ENCODE results near the gene SLC35B2.
"Not testable (repeated sequence)": the region's sequence is repeated elsewhere in the genome, so short reads cannot be mapped to it uniquely, and the experiment has no call there.

SLC35B2 gene

DNA sequence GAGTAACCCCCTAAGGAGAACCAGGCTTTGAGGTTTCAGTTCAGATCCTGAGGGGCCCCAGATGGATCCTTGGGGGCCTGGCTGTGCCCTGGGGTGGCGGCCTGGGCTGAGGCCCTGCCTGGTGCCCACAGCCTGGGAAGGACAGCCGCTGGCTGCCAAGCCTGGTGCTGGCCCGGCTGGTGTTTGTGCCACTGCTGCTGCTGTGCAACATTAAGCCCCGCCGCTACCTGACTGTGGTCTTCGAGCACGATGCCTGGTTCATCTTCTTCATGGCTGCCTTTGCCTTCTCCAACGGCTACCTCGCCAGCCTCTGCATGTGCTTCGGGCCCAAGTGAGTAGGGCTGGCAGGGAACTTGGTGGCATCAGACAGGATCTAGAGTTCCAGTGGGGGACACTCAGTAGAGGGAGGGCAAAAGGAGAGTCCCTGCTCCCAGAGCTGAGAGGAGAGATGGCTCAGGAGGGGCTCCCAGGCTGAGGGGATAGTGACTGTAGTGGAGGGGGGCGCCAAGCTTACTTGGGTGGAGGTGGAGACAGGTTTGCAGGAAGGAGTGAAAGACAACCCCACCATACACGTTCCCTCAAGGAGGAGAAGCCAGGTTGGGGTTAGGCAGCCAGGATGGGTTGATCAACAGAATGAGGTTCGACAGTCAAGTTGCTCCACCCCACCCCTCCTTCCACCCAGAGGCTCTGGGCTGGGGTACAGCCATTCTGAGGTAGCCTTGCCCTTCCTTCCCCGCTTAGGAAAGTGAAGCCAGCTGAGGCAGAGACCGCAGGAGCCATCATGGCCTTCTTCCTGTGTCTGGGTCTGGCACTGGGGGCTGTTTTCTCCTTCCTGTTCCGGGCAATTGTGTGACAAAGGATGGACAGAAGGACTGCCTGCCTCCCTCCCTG is 24.4 kb downstream of the SLC35B2 start:
- no peak for DNase-seq

DNA sequence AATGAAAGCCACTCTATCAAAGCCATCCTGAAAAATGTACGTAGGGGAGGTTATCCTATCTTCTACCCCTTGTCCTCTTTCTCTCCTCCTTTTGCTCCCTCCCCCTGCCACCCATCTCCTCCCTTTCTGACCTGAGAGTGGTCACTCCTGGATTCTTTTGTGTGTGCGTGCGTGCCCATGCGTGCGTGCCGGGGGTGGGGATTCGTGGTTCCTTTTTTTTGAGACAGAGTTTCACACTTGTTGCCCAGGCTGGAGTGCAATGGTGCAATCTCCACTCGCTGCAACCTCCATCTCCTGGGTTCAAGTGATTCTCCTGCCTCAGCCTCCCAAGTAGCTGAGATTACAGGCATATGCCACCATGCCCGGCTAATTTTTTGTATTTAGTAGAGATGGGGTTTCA is 25.9 kb downstream of the SLC35B2 start:
- not testable (repeated sequence) for DNase-seq

DNA sequence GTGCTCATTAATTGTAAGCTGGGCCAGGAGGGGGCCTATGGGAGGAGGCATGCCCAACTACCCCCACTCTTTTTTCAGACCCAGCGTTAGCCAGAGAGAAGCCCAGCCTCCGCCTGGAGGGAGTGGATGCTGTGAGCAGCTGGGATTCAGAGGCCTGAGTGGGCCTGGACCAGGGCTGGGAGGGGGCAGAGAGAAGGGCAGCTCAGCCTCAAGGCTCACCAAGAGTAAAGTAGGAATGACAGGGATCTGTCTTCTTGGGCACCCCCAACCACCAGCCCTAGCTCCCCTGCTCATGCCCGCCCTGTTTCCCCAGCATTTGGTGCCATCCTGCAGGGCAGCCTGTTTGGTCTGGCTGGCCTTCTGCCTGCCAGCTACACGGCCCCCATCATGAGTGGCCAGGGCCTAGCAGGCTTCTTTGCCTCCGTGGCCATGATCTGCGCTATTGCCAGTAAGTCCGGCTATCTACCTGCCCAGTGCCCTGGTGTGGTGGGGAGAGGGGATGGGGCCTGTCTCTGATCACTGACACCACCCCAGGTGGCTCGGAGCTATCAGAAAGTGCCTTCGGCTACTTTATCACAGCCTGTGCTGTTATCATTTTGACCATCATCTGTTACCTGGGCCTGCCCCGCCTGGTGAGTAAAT is 27.2 kb downstream of the SLC35B2 start:
- no peak for DNase-seq

DNA sequence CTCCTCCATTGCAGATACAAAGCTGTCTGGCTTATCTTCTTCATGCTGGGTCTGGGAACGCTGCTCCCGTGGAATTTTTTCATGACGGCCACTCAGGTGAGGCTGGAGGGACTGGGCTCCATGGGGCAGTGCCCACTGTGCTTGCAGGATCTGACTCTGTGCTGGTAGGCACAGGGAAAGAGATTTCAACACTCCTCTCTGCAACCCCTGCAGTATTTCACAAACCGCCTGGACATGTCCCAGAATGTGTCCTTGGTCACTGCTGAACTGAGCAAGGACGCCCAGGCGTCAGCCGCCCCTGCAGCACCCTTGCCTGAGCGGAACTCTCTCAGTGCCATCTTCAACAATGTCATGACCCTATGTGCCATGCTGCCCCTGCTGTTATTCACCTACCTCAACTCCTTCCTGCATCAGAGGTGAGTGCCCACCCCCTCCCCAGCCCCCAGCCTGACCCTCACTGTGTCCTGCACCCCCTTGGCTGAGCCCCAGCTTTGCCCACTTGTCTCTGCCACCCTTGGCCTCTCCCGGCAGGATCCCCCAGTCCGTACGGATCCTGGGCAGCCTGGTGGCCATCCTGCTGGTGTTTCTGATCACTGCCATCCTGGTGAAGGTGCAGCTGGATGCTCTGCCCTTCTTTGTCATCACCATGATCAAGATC is 27.8 kb downstream of the SLC35B2 start:
- no peak for DNase-seq

GRCh38 chr6:44228836-44229235 is 28.5 kb downstream of the SLC35B2 start:
- no peak for DNase-seq

DNA sequence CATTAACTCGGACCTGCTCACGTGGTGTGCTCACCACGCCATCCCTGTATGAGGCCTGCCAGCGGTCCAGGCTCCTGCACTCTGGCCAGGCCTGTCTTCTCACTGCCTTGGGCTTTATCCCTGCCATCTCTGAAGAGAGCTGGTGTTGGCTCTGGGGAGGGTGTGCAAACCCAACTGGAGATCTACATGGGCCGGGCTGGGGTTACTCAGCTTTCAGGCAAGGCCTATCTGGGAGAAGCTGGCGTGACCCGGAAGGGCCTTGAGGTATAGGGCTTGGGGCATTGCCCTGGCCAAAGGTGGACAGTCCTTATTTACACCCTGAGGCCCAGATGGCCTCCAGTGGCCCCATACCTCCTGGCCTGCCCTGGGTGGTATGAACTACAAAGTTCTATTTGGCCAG is 28.9 kb downstream of the SLC35B2 start:
- no peak for DNase-seq

DNA sequence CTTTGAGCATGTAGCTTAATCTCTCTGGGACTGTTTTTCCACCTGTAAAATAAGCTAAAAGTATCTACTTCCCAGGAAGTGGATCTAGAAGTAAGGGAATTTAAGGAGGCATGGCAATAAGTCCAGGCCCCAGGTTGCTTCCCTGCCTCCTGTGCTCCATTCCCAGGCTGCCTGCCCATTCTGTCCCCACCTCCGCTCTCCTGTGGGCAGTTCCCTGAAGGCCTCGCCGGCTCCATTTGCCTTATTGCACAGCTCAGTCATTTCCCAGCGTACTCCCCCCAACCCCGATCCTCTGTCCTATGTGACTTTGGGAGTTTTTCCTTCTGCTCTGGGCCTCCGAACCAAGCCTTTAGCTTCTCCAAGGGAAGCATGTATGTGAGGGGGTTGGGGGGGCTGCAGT is 29.3 kb downstream of the SLC35B2 start:
- no peak for DNase-seq

GRCh38 chr6:44227148-44227793 is 30.1 kb downstream of the SLC35B2 start:
- no peak for DNase-seq

DNA sequence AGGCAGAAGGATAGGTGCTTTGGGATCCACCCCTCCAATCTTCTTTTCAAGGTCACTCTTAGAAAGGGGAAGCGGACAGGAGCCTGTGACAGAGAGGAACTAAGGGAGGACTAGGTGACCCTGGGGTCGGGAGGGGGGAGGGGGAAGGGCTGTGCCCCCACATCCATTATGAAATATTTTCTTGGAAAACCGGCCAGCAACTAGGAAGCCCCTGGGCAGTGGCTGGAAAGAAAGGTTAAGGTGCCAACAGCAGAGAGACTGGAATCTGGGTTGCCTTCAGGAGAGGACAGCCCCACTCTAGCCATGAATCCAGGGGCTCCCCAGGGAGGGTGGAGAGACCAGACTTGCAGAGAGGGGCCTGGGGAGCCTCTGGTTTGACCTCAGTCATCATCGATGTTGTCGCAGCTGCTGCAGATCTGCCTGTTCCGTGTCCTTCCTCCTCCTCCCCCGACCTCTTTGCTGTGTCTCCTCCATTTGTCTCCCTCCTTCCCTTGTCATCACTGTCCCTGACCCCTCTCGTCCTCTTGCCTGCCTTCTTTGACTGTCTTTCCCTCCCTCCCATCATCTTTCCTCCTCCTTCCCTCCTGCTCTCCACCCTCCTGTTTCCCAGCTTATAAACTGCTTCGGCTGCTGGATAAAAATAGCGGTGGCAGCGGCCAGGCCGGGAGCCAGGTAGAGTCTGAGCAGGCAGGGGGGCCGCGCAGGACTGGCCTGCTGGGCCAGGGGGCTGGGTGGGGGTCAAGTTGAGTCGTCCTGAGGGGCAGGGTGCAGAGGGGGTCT is 30.8 kb downstream of the SLC35B2 start:
- DNase-seq, result no peak

DNA sequence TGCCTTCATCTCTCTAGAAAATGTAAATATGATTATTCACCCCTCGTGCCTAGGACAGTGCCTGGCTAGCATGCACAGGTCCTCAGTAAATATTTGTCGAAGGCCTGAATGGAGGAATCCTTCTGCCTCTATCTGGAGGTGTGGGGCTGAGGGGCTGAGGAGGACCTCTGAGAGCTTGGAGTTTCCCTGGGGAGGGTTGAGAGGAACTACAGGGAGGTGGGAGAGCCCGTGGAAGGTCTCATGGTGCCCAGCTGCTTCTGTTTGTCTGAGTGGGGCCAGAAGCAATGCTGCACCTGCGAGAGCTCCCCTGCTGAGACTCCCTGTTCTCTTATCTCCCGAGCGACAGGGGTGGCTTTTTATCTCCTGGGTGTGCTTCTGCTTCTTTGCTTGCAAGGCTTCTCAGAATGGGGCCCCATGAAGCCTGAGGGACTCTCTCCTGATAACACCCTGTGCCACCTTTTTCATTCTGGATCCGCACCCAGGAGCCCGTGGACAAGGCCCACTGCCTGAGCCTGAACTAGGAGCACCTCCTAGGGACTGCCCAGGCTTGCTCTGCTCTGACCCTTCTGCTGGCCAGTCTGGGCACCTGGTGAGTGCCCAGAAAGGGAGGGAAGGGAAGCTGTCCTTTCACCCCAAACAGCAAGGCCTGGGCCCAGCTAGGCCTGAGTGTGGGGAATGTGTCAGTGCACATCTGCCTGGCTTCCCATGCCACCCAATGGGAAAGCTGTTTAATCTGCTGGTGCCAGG is 31.6 kb downstream of the SLC35B2 start:
- DNase-seq, result no peak

- no peak for DNase-seq
Measured at GRCh38 chr6:44224965-44225305, 32.4 kb downstream of the SLC35B2 start.

DNA sequence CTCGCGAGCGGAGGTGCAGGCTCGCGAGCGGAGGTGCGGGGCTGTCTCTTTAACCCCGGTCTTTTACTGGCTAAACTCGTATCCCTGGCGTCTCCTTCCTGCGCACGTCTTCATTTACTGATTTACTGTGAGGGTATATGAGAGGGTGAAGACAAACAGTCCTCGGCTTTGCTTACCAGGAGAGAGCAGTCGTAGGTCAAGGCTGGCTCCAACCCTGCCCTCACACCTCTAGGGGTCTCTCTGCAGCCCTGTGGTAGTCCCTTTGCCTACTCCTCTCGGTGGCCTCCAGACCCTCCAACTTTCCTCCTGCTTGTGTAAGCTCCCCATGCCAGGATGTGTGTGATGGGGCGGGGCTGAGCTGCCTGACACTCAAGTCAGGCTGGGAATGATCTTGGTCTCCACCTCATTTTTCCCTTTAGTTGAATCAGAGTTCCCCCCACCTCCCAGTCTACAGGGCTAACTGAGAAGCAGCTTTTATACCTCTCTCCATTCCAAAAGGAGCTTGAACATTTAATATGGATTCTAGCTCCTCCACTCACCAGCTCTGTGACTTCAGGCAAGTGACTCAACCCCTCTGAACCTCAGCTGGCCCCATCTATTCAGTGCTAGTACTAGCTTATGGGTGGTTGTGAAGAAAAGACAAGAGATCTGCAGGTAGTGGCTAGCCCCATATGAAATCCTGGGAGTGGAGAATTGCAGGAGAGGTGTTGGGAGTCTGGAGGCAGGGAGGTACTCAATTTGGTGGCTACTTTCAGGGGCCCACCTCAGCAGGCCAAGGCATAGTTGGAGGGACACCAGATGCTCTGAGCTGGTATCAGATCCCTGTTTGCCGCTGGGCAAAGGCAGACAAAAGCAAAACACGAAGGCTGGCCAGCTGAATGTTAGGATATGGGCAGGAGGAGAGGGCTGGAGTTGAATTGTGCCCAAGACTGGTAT is 33.0 kb downstream of the SLC35B2 start:
- DNase-seq, result no peak

DNA sequence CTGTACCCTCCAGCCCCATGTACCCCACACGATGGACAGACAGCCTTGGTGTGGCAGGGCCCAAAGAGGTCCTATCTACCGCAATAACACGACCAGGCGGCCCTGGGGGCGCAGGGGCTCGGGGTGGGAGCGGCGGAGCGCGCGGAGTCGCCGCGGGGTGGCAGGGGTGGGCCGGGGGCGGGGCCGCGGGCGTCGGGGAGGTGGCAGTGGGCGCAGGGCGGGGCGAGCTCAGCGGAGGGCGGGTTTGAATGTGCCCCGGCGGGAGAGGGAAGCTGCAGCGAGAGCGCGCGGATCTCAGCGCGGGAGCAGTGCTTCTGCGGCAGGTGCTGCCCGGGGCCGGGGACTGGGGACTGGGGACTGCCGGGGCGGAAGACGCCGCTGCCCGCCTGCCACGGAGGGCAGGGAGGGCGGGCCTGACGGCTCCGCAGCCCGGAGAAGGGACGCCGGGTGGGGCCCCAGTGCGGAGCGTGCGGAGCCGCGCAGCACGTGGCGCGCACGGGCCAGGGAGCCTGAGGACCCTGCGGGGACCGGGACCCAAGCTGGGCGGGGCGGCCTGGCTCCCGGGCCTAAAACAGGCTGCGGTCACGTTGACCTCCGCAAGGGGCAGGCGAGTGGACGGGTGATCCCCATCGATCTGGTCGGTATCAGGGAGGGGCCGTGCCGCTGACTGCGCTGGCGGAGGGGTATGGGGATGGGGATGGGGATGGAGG is 33.9 kb downstream of the SLC35B2 start, which contains the start of gene SLC29A1:
Gene SLC29A1 (plus strand): TSS at position 277 of the 710 bp plus-strand sequence. CDS start 3,719 bp downstream, outside the sequence.
- peak; percentile 79 to 89 for DNase-seq

GRCh38 chr6:44222486-44223318 is 34.6 kb downstream of the SLC35B2 start:
- no peak for DNase-seq

GRCh38 chr6:44221961-44222335 is 35.4 kb downstream of the SLC35B2 start:
- no peak for DNase-seq

- DNase-seq, result peak; percentile 79 to 82
Measured at GRCh38 chr6:44221291-44221960, 35.9 kb downstream of the SLC35B2 start.

GRCh38 chr6:44220913-44221290 is 36.4 kb downstream of the SLC35B2 start:
- no peak for DNase-seq

Measured in CD4-positive, alpha-beta T cell treated with Interferon alpha-2 for 1 hour (primary cell).